HG03457 (cell line): ENCODE data around the gene DYNC2LI1.
"Not testable (repeated sequence)": the region's sequence is repeated elsewhere in the genome, so short reads cannot be mapped to it uniquely, and the experiment has no call there.

Experiments
- ATAC-seq: cut with Tn5 transposase; IDR thresholded peaks from one replicate; pipeline ENCODE4 v1.9.1; 2021; ENCODE audit warnings: moderate number of reproducible peaks; ENCODE audit not compliant: unreplicated experiment

DYNC2LI1 gene

GRCh38 chr2:43773876-43774613 lies at the start of gene DYNC2LI1:
DYNC2LI1 (plus strand) TSS chr2:43774039; CDS start chr2:43774139, 100 bp downstream.
- peak; percentile 99 for ATAC-seq

GRCh38 chr2:43724728-43725526 lies 48.9 kb upstream of the DYNC2LI1 start:
- no peak for ATAC-seq

DNA sequence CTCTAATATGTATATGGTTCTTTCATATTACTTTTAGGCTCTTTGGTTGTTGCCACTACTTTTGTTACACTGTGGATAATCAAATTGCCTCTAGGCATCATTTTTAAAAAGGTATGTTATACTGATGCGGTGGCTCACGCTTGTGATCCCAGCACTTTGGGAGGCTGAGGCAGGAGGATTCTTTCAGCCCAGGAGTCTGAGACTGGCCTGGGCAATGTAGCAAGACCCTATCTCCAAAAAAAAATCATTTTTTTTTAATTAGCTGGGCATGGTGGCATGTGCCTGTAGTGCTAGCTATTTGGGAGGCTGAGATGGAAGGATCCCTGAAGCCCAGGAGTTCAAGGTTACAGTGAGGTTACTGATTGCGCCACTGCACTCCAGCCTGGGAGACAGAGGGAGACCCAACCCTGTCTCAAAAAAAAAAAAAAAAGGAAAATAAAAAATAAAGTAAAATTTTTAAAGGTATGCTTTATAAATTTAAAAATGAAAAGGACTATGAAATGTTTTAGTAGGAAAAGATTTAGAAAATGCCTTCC lies 48.1 kb upstream of the DYNC2LI1 start:
- ATAC-seq = no peak

DNA sequence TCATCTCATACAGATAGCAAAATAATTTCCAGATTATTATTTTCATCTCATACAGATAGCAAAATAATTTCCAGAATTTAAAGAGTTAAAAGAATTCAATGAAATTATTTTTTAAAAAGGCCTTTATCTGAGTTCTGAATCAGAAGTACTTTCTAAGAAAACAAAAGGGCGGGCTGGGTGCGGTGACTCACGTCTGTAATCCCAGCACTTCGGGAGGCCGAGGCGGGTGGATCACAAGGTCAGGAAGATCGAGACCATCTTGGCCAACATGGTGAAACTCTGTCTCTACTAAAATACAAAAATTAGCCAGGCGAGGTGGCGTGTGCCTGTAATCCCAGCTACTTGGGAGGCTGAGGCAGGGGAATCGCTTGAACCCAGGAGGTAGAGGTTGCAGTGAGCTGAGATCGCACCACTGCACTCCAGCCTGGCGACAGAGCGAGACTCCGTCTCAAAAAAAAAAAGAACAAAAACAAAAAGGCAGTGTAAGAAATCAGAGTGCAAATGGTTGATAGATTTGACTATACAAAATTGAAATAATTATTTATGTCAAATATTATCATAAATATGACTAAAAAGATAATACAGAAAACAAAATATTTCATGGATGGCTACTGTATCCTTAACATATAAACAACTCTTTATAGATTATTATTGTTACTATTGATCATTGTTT lies 46.7 kb upstream of the DYNC2LI1 start:
- ATAC-seq = not testable (repeated sequence)

GRCh38 chr2:43727634-43728014 lies 46.2 kb upstream of the DYNC2LI1 start:
- no peak for ATAC-seq

DNA sequence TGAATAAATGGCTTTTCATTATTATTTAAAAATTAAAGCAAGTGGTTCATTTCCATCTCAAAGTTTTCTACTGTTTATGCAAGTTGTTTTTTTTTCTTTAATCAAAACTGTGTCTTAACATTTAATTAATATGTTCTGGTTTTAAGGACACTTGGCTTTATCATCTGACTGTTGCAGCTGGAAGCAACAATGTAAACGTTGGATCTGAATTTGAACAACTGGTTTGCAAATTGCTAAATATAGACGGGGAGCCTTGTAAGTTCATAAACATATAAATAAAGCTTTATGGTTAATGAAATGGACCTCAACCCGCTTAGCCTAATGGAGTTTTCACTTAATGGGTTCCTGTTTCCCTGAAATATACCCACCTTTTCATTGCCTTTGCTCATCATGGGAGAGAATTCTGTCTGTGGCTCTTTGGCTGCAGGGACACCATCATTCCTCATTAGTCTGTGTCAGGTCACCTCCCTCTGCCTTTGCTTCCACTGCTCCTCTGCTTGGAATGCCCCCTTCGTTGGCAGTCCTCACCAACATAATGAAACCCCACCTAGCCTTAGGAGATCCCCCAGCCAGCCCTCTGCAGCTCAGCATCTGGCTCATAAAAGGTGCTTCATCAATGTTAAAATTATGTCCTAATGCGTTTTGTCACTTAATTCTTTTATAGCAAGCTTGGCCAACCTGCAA lies 44.2 kb upstream of the DYNC2LI1 start:
- ATAC-seq = no peak

GRCh38 chr2:43731211-43731610 lies 42.6 kb upstream of the DYNC2LI1 start:
- no peak for ATAC-seq

- no peak for ATAC-seq
These were observed 37.2 kb upstream of the DYNC2LI1 start for GRCh38 chr2:43736637-43737036.

DNA sequence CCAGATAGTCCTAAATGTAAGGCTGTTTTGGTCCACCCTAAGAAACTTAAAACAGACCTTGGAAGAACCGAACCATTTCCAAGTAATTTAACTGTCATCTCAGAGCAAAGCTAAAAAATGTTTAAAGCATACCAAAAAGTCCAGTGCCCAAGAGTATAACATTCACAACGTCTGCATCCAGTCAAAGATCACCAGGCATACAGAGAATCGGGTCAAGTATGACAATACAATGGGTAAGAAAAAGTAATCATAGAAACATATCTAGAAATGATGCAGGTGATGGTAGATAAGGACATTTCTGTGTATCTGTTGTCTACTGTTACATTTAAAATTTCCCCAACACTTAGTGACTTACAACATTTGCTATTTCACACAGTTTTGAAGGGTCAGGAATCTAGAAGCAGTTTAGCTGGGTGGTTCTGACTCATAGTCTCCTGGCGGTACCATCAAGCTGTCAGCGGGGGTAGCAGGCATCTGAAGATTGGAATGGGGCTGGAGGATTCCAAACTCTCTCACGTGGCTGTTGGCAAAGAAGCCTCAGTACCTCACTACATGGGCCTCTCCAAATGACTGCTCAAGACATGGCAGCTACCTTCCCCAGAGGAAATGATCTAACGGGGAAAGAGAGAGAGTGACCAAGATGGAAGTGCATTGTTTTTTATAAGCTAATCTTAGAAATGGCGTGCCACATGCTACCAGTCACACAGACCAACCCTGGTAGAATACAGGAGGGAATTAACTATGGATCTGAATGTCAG lies 36.6 kb upstream of the DYNC2LI1 start:
- no peak for ATAC-seq

- ATAC-seq = no peak
These were observed 36.0 kb upstream of the DYNC2LI1 start for GRCh38 chr2:43737855-43738254.

GRCh38 chr2:43738257-43738656 lies 35.6 kb upstream of the DYNC2LI1 start:
- ATAC-seq = no peak

DNA sequence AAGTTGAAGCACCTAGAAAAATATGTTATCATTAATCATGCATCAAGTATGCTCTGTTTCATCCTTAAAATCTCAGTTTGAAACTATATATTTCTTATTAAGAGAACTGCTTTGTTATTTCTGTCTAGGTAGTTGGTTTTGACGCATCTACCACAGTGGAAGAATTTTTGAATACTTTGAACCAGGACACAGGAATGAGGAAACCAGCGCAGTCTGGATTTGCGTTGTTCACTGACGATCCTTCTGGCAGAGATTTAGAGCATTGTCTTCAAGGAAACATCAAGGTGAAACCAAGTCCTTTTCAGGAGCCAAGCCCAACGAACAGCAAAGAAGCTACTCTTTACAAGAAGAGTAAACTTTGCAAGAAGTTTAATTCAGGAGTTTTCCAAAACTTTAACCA lies 30.1 kb upstream of the DYNC2LI1 start:
- ATAC-seq = no peak

DNA sequence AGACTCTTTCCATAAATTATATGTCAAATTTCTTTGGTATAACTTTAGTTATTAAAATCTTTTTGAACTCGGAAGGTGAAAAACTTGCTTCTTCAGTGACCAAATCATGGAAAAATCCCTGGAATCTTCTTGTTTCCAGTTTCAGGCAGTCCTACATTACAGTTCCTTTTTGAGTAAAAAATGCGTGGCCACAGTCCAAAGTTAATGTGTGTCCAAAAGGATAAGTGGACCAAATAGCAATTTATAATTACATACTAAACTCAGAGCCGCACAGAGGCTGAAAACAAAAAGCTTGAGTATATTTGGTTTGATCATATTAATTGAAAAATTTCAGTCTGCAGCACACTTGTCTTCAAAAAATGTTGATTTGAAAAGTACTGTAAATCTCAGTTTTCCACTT lies 28.4 kb upstream of the DYNC2LI1 start:
- ATAC-seq = no peak

DNA sequence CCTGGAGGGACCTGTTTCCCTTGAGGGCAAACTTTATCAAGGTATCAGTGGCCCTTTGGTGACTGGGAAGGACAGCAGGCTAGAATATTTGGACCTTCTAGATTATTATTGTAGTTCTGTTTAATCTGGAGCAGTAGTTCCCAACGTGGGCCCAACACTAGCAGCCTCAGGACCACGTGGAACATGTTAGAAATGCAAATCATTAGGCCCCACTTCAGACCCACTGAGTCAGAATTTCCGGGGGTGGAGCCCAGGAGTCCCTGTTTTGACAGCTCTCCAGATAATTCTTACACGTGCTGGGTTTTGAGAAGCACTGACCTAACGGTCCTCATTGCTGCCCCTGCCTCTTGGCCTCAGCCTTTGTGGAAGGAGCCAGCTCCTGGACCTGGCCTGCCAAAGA lies 25.5 kb upstream of the DYNC2LI1 start:
- ATAC-seq = no peak

DNA sequence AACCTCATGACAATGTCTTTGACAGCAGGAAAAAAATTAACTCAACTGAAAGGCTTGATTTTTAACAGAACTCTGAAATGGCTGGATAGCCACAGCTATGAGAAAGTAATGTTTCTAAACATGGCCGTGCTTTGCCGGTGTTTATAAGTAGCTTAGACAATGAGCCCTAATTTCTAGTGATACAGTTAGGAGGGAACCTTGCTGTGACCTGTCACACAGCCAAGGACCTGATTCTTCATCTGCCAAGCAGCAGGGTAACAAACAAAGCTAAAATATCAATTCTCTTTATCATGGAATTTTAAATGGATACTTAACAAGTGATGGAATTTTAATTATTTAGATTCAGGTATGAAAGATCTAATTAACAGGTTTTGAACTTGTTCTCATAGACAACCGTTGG lies 24.3 kb upstream of the DYNC2LI1 start:
- no peak for ATAC-seq

DNA sequence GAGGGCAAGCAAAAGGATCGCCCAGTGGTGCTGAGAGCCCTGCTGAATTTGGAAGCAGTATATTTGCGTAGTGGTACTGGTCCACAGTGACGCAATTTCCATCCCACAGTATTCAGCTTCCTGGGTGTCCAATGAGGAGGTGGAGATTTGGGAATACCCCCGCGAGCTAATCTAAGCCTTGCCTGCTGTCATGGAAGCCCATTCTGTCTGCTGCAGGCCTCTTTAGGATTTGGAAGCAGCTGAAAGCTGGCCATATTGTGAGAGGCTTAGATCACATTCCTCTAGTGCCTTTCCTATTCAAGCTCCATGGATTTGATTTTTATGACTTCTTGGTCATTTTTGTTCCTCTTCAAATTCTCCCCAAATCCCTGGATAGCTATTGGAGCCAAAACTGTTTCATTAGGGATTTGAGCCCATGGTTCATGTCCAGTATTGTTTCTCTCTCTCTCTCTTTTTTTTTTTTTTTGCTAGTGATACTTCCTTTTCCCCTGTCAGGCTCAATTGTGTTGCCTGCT lies 22.3 kb upstream of the DYNC2LI1 start:
- no peak for ATAC-seq

GRCh38 chr2:43752302-43752701 lies 21.5 kb upstream of the DYNC2LI1 start:
- no peak for ATAC-seq

DNA sequence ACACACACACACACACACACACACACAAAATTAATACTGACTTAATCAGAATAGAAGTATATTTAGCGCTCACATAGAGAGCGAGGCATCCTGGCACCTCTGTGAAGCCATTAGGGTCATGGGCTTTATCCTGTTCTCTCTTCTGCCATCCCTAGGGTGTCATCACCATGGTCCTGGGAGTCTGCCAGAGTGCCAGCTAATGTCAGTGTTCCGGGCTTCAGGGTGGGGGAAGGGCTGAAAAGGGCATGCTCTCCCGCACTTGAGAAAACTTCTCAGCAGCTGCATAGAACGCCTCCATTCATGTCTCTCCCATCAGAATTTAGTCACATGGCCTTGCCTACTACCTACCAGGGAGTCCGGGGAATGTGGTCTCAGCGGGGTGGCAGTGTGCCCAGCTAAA lies 19.7 kb upstream of the DYNC2LI1 start:
- ATAC-seq = no peak

DNA sequence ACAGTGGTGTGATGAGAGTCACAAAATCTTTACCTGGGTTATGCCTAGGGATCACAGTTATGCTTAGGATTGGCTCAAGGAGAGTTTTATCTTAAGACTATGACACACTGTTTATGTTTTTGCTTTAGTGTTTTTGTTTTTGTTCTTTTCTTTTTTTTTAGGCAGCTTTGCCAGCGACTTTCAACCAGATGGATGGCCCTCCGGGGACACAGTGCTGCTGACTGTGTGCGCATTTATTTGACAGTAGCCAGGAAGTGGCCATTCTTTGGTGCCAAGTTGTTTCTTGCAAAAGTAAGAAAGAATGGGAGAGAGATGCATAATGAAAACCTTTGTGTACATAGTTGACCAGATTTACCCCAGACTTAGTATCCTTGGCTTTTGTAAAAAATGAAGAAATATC lies 15.1 kb upstream of the DYNC2LI1 start:
- ATAC-seq = no peak

DNA sequence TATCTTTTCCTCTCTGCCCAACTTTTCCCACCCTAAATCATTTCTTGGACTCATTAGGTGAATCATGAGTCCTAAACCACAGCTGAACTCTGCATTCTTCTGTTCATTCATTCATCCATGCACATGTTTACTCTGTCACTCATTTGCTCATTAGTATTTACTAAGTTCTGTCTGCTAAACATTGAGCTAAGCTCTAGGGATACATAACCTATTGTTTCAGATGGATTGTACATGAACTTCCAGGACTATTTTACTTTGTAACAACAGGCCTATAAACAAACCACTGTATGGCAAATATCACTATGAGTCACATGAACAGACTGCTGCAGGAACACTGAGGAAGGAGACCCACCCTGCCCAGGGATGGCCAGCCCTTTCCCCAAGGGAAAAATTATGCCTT lies 14.6 kb upstream of the DYNC2LI1 start:
- no peak for ATAC-seq
